HCT116 (cell line): ENCODE results near the gene CEBPB.

Experiments
- CTCF ChIP-seq, 3 experiments: fragments of 200-600 bp in 1 of 3; sonication (generic) in 1 of 3; IDR thresholded peaks in 2 of 3; conservative IDR thresholded peaks in 1 of 3; 2 replicates each; pipeline ENCODE4 v1.5.1; 2012 to 2017; ENCODE audit warnings: low read depth in 2 of 3, low read length in 2 of 3, antibody characterized with exemption in 1 of 3, borderline replicate concordance in 1 of 3, control low read depth in 1 of 3, mild to moderate bottlenecking in 1 of 3, mixed read lengths in 1 of 3, mixed run types in 1 of 3, moderate library complexity in 1 of 3; ENCODE audit not compliant: insufficient read depth in 1 of 3
- EZH2phosphoT487 ChIP-seq: fragments of 200-600 bp; IDR thresholded peaks from 2 replicates; pipeline ENCODE4 v1.6.1; 2018; ENCODE audit warnings: antibody characterized with exemption, borderline replicate concordance
- JUND ChIP-seq: IDR thresholded peaks from 2 replicates; pipeline ENCODE4 v1.6.1; 2012
- YY1 ChIP-seq: IDR thresholded peaks from 2 replicates; pipeline ENCODE4 v1.6.1; 2011; ENCODE audit warnings: low read length, low read depth, moderate library complexity, mild to moderate bottlenecking; ENCODE audit not compliant: insufficient replicate concordance; ENCODE audit errors: extremely low read depth
- ZNF274 ChIP-seq: fragments of 200-500 bp; sonication (Bioruptor generic); IDR thresholded peaks from 2 replicates; pipeline ENCODE4 v1.6.1; 2014; ENCODE audit warnings: mild to moderate bottlenecking, low read depth, low read length, inconsistent platforms

GRCh38 chr20:50197463-50198179, 7.0 kb downstream of the CEBPB start:
- no peak for TF ChIP-seq CTCF (IDR thresholded peaks at IDR 0.05 in 2 of 3, conservative IDR thresholded peaks at IDR 0.05 in 1 of 3; ENCODE audit: borderline replicate concordance in 1 of 3, insufficient read depth in 1 of 3, low read depth in 2 of 3, low read length in 2 of 3)
- TF ChIP-seq EZH2phosphoT487 = no peak
- TF ChIP-seq JUND = no peak
- no peak for TF ChIP-seq ZNF274
- no peak for TF ChIP-seq YY1
